HG02970 (cell line): ENCODE results near the gene DEGS1.
"Not testable (repeated sequence)": the region's sequence is repeated elsewhere in the genome, so short reads cannot be mapped to it uniquely, and the experiment has no call there.

ENCODE experiments used
- ATAC-seq: cut with Tn5 transposase; IDR thresholded peaks from one replicate; pipeline ENCODE4 v1.9.1; 2021; ENCODE audit warnings: mild to moderate bottlenecking, moderate library complexity, moderate number of reproducible peaks; ENCODE audit not compliant: unreplicated experiment, low FRiP score

DEGS1 gene

GRCh38 chr1:224178894-224179293, 4.1 kb upstream of the DEGS1 start:
- ATAC-seq = no peak

GRCh38 chr1:224180783-224181452, 2.1 kb upstream of the DEGS1 start:
- no peak for ATAC-seq

DNA sequence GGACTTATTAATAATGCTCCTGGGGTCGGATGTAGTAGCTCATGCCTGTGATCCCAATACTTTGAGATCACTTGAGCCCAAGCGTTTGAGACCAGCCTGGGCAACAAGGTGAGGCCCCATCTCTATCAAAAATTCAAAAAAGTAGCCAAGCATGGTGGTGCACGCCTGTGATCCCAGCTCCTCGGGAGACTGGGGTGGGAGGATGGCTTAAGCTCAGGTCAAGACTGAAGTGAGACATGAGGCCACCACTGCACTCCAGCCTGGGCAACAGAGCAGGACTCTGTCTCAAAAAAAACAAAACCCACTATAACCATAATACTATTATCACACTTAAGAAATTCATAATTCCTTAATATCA, 1.6 kb upstream of the DEGS1 start:
- ATAC-seq = no peak

- peak; percentile 50 for ATAC-seq
Measured at GRCh38 chr1:224182057-224182865, 779 bp upstream of the DEGS1 start.

- peak; percentile 52 for ATAC-seq
Measured at GRCh38 chr1:224183591-224184312, 712 bp downstream of the DEGS1 start.

GRCh38 chr1:224185208-224185607, 2.2 kb downstream of the DEGS1 start:
- no peak for ATAC-seq

- no peak for ATAC-seq
Measured at GRCh38 chr1:224188286-224188685, 5.2 kb downstream of the DEGS1 start.

- ATAC-seq = no peak
Measured at GRCh38 chr1:224189561-224189960, 6.5 kb downstream of the DEGS1 start.

GRCh38 chr1:224192082-224192788, 9.2 kb downstream of the DEGS1 start:
- no peak for ATAC-seq

GRCh38 chr1:224193319-224193966, 10.4 kb downstream of the DEGS1 start:
- ATAC-seq = no peak

DNA sequence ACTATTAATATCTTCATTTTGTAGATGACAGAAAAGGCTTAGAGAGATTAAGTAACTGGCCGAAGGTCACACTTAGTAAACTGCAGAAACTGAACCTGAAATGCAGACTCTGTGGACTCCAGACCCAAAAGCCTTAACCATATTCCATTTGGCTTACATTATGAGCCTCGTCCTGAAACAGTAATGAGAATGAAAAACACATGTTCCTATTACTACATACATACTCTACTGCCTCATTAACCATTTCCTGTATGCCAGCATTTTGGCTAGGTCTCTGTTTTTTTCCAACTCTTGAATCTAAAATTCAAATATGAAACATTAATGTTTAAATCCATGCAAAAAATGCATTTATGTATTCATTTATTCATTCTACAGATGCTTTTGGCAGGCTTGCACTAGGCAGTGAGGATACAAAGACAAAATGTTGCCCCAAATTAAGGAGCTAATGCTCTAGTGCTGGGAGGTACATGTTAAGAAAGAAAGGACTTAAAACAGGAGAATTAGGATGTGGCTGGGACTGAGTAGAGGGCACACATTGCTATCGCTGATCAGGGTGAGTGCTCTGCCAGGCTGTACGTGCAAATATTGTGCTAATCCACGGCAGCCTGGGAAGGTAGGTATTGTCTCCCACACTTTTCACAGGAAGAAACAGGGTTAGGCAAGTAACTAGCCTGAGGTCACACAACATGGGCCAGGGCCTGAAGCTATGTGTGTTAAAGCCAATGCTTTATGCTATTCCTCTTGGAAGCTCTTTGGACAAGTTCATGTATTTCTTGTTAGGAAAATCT, 14.0 kb downstream of the DEGS1 start:
- ATAC-seq = no peak

DNA sequence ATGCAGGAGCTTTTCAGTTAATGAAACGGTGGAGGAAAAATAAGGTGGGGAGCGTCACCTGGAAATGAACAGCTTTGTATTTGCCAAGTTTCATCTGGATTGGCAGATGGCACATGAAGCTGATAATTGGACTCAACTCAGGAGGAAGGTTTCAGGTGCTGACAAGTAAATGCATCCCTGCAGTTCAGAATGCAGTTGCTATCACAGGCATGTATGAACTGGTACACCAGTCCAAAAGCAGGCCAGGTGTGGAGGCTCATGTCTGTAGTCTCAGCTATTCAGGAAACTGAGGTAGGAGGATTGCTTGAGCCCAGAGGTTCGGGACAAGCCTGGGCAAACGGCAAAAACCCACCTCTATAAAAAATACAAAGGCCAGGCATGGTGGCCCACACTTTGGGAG, 15.5 kb downstream of the DEGS1 start:
- no peak for ATAC-seq

- ATAC-seq = no peak
Measured at GRCh38 chr1:224199679-224200078, 16.6 kb downstream of the DEGS1 start.

DNA sequence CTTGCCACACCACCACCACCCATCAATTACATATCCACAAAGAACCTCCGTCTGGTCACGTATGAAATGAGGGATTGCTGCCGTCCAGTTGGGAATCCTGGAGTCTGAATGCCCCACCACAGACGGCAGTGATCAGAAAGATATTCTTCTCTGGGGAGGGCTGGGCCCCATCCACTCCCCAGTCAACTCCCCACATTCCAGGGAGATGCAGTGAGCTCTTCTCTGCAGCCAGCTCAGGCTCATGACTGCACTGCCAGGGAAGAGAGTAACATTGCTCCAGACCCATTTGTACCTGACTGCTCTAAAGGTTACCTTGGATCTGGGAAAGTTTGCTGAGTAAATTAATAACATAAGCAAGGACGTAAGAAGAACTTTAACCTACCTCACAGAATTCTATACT, 18.3 kb downstream of the DEGS1 start:
- no peak for ATAC-seq

DNA sequence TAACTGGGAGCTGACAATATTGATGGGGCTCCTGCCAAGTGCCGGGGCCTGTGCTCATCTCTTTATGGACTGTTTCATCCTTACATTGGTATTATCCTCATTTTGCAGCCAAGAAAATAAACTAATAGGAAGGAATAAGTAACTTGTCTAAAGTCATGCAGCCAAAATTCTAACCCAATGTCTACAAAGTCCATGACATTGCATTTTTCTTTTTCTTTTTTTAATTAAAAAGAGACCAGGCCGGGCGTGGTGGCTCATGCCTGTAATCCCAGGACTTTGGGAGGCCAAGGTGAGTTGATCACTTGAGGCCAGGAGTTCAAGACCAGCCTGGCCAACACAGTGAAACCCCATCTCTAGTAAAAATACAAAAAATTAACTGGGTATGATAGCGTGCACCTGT, 18.8 kb downstream of the DEGS1 start:
- no peak for ATAC-seq

DNA sequence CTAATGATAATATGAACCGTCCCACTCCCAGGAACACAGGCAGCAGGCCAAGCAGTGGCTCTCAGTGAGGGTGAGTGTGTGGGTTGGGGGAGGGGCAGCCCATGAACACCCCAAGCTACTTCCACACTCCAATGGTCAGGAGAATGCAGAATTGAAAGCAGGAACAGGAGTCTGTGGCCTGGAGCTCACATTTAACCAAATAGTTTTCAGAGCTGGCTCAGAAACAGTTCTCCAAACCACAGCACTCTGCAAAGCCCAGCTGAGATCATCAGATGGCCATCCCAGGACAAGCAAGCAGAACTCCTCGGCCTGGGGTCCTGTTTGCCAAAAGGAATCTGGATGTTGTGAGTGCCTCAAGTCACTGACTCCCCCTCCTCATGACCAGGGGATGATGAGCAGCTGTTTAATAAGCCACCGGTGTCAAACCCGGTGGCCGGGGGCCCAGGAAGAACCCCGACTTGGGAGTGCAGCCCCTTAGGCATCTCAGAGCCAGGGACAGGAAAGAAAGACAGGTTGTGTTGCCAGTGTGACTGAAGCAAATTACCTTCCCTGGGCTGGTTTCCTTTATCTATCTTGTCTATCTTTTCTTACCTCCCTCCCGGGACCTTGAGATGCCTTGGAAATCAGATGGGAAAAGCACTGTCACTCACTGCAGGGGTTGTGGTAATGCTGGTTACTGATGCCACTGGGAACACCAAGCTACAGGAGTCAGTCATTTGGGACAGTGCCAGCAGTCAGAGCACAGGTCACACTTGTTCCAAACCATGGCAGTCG, 20.4 kb downstream of the DEGS1 start:
- no peak for ATAC-seq

DNA sequence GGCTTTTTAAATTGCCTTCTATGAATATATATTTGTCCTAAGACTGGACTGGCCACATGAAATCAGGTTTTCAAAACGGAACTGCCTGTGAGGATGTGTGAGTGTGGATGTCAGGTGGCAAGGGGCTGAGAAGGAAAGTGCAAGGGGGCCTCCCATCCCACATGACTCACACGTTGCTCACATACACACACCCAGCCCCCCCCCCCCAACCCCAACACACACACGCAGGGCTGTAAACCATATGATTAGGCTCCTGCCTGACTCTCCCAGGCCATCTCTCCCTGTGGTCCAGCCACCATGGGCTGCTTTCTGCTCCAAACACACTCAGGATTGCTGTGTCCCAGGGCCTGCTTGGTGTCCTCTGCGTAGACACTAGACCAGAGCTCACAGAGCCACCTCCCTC, 22.4 kb downstream of the DEGS1 start:
- ATAC-seq = no peak

DNA sequence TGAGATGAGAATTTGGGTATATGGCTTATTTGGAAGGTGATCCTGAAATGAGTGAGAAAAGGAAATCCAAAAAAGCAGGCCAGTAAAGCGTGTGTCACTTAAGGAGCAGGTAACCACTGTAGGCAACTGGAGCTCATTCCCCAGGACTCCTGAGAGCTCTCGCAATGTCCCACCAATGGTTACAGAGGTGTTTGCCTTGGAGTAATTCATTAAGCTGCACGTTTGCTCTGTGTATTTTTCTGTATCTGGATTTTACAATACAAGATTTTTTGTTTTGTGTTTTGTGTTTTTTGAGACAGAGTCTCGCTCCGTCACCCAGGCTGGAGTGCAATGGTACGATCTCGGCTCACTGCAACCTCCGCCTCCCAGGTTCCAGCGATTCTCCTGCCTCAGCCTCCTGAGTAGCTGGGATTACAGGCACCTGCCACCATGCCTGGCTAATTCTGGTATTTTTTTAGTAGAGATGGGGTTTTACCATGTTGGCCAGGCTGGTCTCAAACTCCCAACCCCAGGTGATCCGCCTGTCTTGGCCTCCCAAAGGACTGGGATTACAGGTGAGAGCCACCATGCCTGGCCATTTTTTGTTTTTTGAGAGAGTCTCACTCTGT, 23.0 kb downstream of the DEGS1 start:
- ATAC-seq = not testable (repeated sequence)
